HK-2 (cell line): ENCODE measurements around the gene HOXA4.

Experiments
- DNase-seq: peaks from one replicate; pipeline ENCODE4 v3.0.0-alpha.2; 2018; ENCODE audit not compliant: unreplicated experiment

HOXA4 gene

GRCh38 chr7:27105301-27106031, 25.1 kb downstream of the HOXA4 start:
- no peak for DNase-seq

DNA sequence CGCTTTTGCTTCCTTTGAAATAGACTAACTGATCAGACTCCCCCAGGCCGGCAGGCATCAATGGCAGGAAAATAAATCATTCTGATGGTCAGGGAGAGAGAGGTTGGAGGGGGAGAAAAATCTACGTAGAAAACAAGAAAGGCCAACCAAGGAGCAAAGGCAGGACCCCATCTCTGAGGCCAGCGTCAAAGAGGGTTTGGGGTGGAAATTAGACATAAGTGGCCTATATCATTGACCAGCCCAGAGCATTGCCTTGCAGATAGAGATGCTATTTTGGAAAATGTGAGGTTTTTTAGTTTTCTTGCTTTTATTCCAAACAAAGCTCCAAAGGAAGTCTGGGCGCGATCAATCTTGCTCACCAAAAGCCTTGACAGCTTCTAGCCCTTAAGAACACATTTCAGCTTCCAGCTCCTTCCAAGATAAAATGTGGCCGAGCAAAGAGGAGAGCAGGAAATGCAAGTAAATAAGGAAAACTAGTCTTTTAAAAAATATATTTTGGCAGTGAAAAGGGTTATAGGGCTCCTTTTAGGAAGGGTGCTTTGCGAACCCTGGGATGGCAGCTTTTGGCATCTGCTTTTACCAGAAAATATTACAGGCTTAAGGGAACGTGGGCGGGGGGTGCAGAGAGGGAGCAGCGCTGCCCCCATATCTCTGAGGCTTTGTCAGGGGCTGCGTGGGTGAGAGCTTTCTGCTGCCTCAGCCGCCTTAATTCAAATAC, 26.1 kb downstream of the HOXA4 start:
- DNase-seq = no peak

DNA sequence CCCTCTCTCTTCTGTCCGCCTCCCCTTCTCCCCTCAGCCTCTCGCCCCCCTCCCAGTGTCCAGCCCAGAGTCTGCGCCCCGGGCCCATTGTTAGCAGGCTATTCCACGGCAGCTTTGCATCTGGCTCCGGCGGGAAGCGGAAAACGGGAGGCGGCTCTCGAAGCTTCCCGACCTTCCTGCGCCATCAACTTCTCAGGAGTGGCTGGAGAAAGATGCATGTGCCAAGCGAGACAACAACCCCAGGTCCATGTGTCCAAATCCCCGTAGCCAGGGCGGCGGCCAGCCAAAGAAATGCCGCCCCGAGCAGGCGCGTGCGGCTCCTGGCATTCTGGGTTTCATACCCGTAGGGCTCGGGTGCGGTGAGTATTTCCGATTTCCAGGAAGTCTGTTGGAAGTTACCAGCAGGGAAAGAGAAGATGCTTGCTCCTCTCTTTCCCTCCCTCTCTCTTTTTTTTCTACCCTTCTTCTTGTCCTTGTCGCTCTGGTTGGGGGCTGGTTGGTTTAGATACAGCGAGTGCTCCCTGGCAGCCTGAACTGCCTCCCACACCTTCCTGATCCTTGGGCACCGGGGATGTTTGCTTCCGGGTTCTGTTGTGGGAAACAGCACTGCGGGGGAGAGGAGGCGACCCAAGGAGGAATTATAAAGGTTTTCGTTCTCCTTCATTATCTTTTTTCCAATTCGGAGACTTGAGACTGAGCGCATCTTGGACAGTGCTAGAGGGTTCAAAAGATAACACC, 26.9 kb downstream of the HOXA4 start:
- no peak for DNase-seq

DNA sequence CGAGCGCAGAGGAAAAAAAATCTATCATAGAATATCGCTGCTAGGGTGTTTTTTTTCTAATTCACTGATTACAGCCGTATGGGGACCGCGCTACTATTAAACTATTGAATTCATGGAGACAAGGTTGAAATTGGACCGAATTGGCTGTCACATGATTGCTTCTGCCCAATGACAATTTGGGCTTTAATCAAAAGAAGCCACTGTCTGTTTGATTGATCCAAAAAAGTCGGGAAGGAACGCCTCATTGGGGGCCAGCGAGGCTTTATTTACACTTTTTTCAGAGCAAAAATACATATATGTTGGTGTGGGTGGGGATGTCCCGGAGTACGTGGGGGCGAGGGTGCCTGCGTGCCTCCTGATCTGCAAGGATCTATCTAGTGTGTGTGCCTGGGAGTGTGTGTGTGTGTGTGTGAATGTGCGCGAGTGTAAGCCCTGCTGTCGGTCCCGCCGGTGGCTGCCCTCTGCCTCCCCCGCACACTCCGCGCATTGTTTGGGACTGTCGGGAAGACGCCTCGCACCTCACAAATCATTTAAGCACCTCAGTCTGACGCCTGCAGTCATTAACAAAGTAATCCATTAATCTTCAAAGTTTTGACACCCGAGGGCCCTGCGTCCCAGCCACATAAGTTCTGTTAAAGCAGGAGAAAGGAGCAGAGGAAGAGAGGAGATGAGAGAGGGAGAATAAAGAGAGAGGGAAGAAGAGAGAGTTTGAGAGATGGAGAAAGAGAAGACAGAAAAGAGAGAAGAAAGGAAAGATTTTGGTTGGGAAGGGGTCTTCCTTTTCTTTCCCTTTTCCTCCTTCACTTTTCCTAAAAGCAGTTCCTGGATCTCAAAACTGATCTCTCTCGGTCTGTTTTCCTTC, 27.7 kb downstream of the HOXA4 start, which contains the start of gene HOXA2:
Gene HOXA2 (minus strand): TSS at position 103 of the 862 bp plus-strand sequence. CDS start 183 bp downstream, outside the sequence.
- DNase-seq = no peak

DNA sequence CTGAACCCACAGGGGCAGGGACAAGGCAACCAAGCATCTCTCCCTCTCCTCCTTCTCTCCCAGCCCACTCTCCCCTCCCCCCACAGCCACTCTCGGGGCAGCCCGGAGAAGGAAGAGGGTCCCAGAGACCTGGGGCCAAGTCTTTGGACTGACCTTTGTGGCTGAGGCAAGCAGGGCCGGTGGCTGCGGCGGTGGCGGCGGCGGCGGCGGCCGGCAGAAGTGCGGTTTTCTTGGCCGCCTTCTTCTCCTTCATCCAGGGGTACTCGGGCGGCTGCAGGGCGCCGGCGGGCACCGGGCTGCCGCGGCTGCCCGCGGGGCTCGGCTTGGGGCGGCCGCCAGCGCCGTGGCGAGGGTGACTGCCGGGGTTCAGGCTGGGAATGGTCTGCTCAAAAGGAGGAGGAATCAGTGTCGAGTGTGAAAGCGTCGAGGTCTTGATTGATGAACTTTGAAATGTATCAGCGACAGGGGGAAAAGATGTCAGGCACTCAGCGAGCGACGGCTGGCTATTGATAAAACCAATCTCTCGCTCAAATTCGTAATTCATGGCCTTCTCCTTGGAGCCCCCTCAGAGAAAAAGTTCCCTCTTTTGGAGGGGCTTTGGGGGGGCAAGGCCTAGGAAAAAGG, 28.5 kb downstream of the HOXA4 start:
- DNase-seq = no peak

- no peak for DNase-seq
Observed at GRCh38 chr7:27101171-27101956, 29.2 kb downstream of the HOXA4 start.

DNA sequence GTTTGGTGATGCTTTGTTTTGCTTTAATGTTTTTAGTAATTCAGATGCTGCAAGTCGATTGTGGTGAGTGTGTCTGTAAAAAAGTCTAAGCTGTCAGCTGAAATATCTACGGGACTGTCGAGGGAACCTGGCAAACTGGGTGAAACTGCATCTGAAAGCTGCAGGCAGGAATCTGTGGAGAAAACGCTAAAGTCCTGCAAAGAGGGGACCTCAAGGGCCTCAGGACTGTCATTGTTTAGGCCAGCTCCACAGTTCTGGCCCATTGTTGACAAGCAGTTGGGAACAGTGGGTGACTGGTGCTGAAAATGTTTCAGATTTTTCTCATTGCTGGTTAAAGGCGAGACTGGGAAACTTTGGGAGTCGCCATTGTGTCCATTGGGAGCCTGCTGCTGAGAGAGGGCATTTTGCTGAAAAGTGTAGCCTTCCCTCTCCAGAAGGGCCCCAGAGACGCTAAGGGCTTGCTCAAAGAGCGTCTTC, 29.8 kb downstream of the HOXA4 start:
- DNase-seq = no peak

DNA sequence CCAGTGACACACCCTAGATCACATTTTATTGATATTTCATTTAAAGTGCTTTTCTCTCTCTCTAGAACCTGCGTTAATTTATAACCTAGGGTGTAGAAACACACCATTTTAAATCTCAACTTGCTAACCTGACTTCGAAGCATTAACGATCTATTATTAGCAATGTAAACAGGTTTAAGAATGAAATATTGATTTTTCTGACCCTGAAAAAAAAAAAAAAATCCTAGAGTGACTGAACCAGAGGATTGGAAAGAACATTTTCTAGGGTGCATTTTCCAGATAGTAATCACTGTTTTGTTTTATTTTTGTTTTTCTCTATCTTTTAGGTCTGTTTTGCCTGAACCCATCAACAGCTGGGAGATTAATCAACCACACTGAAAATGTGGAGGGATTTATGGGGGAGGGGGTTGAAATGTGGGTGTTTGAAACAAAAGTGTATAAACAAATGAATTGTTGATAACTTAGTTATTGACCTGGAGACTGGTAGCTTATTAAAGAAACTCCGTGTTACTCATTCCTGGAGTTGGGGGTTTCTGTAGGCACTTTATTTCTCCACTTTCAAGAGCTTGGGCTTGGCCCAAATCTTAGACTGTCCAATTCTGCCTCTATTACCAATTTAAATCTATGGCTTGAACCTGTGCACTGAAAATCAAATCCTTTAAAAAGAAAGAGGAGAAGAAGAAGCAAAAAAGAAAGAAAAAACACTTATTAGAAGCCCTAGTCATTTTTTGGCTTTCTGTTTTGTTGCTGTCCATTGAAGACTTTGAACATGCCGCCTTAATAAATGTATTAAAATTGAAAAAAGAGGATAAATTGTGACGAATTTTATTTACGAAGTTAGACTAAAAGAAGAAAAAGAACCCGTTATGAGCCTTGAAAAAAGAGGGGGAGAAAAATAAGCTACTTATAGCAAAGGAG, 30.8 kb downstream of the HOXA4 start:
- no peak for DNase-seq

DNA sequence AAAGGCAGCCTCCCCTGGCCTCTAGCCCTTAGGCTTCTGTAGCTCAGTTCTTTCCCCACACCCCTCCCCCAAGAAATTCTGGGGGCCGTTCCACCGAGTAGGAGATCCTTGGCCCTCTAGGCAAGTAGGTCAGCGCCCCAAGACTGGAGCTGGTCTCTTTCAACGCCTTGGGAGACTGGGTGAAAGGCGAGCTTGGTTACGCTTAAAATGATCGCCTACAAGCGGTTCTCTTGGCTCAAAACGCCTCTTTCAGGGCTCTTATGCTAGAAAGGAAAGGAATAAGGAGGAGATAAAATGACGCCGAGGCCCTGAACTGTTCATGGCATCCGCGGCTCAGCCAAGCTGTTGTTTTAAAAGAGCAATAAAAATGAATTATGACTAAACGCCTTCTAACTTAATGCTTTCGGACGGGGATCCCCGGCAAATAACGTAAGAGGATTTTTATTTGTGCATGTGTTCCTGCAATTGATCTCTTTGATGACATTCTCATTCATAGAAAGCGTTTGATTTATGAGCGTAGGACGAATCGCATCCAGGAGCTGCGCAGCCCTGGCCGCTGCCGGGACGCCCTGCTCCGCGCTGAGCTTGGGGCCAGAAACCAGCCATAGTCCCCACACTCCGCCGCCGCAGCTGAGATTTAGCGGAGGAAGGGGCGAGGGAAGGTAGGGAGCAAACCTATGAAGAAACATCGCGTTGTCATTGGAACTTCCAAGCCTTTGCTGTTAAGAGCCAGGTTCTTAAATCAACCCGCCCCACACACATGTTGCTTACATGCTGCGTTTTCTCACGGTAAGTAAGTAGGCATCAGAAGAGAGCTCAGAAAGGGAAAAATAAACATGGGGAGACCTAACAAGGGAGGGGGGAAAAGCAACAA, 31.7 kb downstream of the HOXA4 start:
- no peak for DNase-seq

DNA sequence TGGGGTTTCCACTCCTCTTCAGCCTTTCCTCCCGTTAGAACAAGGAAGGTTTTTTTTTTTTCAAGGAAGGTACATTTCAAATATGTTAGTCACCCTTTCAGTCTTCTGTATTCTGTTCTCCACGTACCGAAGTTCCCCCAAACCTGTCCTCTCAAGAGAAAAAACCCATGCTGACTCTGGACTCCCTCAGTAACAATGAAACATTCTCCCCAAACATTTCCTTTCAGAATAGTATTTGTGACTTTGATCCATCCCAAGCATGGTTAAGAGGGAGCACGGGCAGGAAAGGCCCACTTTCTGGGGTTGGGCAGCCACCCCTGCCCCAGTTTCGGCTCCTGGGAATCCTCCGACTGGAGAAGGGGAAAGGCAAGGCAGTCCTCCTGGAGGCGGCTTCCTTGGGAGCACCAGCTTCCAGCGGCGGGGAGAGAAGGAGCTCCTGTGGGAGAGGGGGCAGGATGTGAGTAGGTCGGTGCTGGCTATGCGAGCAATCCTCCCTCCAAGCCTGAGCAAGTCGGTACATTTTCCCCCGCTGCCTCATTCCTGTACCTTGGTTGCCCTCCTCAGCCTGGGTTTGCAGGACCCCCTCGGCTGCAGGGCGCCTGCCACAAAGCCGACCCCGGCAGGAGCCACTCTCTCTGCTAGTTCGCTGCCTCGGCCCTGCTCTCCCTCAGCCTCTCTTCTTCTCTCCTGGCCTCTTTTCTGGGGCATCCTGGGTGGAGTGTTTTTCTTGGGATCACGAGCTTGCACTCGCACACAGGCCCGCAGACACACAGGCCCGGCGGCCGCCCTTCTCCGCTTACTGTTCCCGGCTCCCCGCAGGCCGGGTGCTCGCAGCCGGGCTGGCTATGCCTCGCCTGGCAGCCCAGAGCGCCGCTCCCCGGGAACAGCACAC, 32.6 kb downstream of the HOXA4 start:
- DNase-seq = no peak

- no peak for DNase-seq
Observed at GRCh38 chr7:27096768-27097514, 33.6 kb downstream of the HOXA4 start.

GRCh38 chr7:27095897-27096767, 34.4 kb downstream of the HOXA4 start, which contains the start of gene HOXA1:
TSS of gene HOXA1 (minus strand) at chr7:27096000. CDS start at chr7:27095912, 88 bp downstream.
- DNase-seq = peak; percentile 95

- DNase-seq = no peak
Observed at GRCh38 chr7:27095050-27095896, 35.3 kb downstream of the HOXA4 start.
